K562 (cell line): ENCODE data around the gene RABGAP1L. TPM values are rescaled to one million over a fixed set of nuclear protein-coding genes. Genes with fewer than 3 reads are reported as not detected.

Experiments
- CAMTA2 ChIP-seq: fragments of 250-450 bp; sonication (Bioruptor Pico); conservative IDR thresholded peaks from 2 replicates; pipeline ENCODE4 v1.5.1; 2022
- JUNB ChIP-seq: fragments of 450-650 bp; formaldehyde crosslinking; conservative IDR thresholded peaks from 2 replicates; pipeline ENCODE4 v1.4.0; 2020; ENCODE audit warnings: mild to moderate bottlenecking
- MTA3 ChIP-seq: fragments of 450-650 bp; formaldehyde crosslinking; IDR thresholded peaks from 2 replicates; pipeline ENCODE4 v1.6.1; 2017; ENCODE audit warnings: mild to moderate bottlenecking, borderline replicate concordance
- NFE2L1 ChIP-seq: fragments of 450-650 bp; IDR thresholded peaks from 2 replicates; pipeline ENCODE4 v1.6.1; 2016; ENCODE audit warnings: missing genetic modification characterization, low read depth, mild to moderate bottlenecking, missing compliant biosample characterization, moderate library complexity, borderline replicate concordance
- PHB2 ChIP-seq: fragments of 450-650 bp; IDR thresholded peaks from 2 replicates; pipeline ENCODE4 v1.6.1; 2017; ENCODE audit warnings: low read depth
- RUNX1 ChIP-seq: sonication (generic); IDR thresholded peaks from 2 replicates; pipeline ENCODE4 v1.6.1; 2016; ENCODE audit warnings: antibody characterized with exemption, low read depth
- U2AF1 ChIP-seq: fragments of 200-400 bp; formaldehyde crosslinking; optimal IDR thresholded peaks from 2 replicates; pipeline ENCODE3; 2017; ENCODE audit warnings: mild to moderate bottlenecking, low read depth, low read length, moderate library complexity
- U2AF2 ChIP-seq: fragments of 200-400 bp; formaldehyde crosslinking; optimal IDR thresholded peaks from 2 replicates; pipeline ENCODE3; 2017; ENCODE audit warnings: low read depth, mild to moderate bottlenecking, low read length
- ZFP30 ChIP-seq: fragments of 250-450 bp; sonication (Bioruptor Pico); IDR thresholded peaks from 2 replicates; pipeline ENCODE4 v1.8.0; 2022; ENCODE audit warnings: moderate library complexity, mild to moderate bottlenecking, inconsistent platforms, borderline replicate concordance
- ZNF232 ChIP-seq: sonication (generic); formaldehyde crosslinking; IDR thresholded peaks from 2 replicates; pipeline ENCODE4 v1.8.0; 2022; ENCODE audit warnings: mild to moderate bottlenecking, missing genetic modification reagents
- ZNF354B ChIP-seq: fragments of 250-450 bp; sonication (Bioruptor Pico); IDR thresholded peaks from 2 replicates; pipeline ENCODE4 v1.4.0; 2020
- ZNF764 ChIP-seq: fragments of 250-450 bp; sonication (Bioruptor Pico); IDR thresholded peaks from 2 replicates; pipeline ENCODE4 v1.4.0; 2020; ENCODE audit warnings: low read depth, mild to moderate bottlenecking, moderate library complexity
- polyA plus RNA-seq, 8 experiments: library from polyadenylated mRNA; depleted of rRNA in 4 of 8; stranded (reverse) in 5 of 8; unstranded in 3 of 8; fragments of >200 nt; fragmentation: Nextera tagmentation in 2 of 8; fragmentation: Illumina TruSeq in 1 of 8; extraction: Ambion mirVana in 2 of 8; extraction: Trizol in 1 of 8; gene quantifications; 2 replicates each; pipeline versions ENCODE4 v1.2.1 to v1.2.3, GENCODE V29; 2011 to 2014; ENCODE audit warnings: inconsistent platforms in 1 of 8, missing spikeins in 1 of 8
- total RNA-seq, 7 experiments: library from RNA; depleted of rRNA in 6 of 7; stranded (reverse); fragments of >200 nt in 6 of 7; fragmentation: Illumina TruSeq in 2 of 7; extraction: Trizol in 2 of 7; gene quantifications; 2 replicates each; pipeline versions ENCODE4 v1.2.1 to v1.2.3, GENCODE V29; 2011 to 2021; ENCODE audit warnings: low replicate concordance in 1 of 7
- TF ChIP-seq, protein P1 (sequence below), 3 experiments: IDR thresholded peaks in 2 of 3; conservative IDR thresholded peaks in 1 of 3; 2 replicates each; pipeline ENCODE4 v1.5.1; 2011 to 2012; ENCODE audit warnings: low read length in 3 of 3, mild to moderate bottlenecking in 3 of 3, control low read depth in 2 of 3, improper control_type of control experiment in 1 of 3, inconsistent platforms in 1 of 3, low read depth in 1 of 3, mixed read lengths in 1 of 3, moderate library complexity in 1 of 3; ENCODE audit not compliant: insufficient read depth in 2 of 3
- TF ChIP-seq, protein P2 (sequence below): fragments of 250-450 bp; sonication (Bioruptor Pico); IDR thresholded peaks from 2 replicates; pipeline ENCODE4 v1.8.0; 2021; ENCODE audit warnings: borderline replicate concordance, mild to moderate bottlenecking, moderate library complexity; ENCODE audit not compliant: poor library complexity, severe bottlenecking
- TF ChIP-seq, protein P3 (sequence below): fragments of 450-650 bp; IDR thresholded peaks from one replicate; pipeline ENCODE4 v1.6.1; 2018; ENCODE audit warnings: mild to moderate bottlenecking, moderate library complexity; ENCODE audit not compliant: partially characterized antibody
- TF ChIP-seq, protein P4 (sequence below), 2 experiments: IDR thresholded peaks in 1 of 2; conservative IDR thresholded peaks in 1 of 2; 2 replicates each; pipeline ENCODE4 v1.6.1; 2016; ENCODE audit warnings: low read depth in 2 of 2, mild to moderate bottlenecking in 1 of 2, missing compliant biosample characterization in 1 of 2, missing genetic modification characterization in 1 of 2, moderate library complexity in 1 of 2
- TF ChIP-seq, protein P5 (sequence below), 2 experiments: fragments of 450-650 bp in 1 of 2; sonication (generic) in 1 of 2; formaldehyde crosslinking; conservative IDR thresholded peaks; 2 replicates each; pipeline versions ENCODE4 v1.4.0 to v1.8.1; 2020 to 2022; ENCODE audit warnings: mild to moderate bottlenecking in 1 of 2, missing genetic modification reagents in 1 of 2

RABGAP1L gene
- total and polyA plus RNA-seq, 9 of the 15 experiments (the other 6 are each of a cell fraction or from before 2014, with no cell fraction given): 16.5 to 44.9 (median 26.7) TPM

DNA sequence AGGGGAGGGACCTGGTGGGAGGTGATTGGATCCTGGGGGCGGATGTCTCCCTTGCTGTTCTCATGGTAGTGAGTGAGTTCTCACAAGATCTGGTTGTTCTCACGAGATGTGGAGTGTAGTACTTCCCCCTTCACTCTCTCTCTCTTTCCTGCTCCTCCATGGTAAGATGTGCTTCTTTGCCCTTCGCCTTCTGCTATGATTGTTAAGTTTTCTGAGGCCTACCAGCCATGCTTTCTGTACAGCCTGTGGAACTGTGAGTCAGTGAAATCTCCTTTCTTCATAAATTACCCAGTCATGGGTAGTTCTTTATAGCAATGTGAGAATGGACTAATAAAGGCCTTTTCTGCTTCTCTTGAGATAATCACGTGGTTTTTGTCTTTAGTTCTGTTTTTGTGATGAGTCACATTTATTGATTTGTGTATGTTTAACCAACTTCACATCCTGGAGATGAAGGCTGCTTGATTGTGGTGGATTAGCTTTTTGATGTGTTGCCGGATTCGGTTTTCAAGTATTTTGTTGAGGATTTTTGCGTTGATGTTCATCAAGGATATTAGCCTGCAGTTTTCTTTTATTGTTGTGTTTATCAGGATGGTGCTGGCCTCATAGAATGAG lies 45.5 kb downstream of the RABGAP1L start (continued):
- TF ChIP-seq, protein P1, sequence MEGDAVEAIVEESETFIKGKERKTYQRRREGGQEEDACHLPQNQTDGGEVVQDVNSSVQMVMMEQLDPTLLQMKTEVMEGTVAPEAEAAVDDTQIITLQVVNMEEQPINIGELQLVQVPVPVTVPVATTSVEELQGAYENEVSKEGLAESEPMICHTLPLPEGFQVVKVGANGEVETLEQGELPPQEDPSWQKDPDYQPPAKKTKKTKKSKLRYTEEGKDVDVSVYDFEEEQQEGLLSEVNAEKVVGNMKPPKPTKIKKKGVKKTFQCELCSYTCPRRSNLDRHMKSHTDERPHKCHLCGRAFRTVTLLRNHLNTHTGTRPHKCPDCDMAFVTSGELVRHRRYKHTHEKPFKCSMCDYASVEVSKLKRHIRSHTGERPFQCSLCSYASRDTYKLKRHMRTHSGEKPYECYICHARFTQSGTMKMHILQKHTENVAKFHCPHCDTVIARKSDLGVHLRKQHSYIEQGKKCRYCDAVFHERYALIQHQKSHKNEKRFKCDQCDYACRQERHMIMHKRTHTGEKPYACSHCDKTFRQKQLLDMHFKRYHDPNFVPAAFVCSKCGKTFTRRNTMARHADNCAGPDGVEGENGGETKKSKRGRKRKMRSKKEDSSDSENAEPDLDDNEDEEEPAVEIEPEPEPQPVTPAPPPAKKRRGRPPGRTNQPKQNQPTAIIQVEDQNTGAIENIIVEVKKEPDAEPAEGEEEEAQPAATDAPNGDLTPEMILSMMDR (IDR thresholded peaks at IDR 0.05 in 2 of 3, conservative IDR thresholded peaks at IDR 0.05 in 1 of 3; ENCODE audit: insufficient read depth in 2 of 3, low read depth in 1 of 3, low read length in 3 of 3): no peak
- TF ChIP-seq JUNB: no peak
- no peak; the same call in 1 of the 2 replicates for TF ChIP-seq NFE2L1 (tag)
- TF ChIP-seq RUNX1: no peak
- TF ChIP-seq U2AF2: no peak
- no peak for TF ChIP-seq MTA3
- TF ChIP-seq, protein P2, sequence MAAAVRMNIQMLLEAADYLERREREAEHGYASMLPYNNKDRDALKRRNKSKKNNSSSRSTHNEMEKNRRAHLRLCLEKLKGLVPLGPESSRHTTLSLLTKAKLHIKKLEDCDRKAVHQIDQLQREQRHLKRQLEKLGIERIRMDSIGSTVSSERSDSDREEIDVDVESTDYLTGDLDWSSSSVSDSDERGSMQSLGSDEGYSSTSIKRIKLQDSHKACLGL: no peak
- TF ChIP-seq, protein P3, sequence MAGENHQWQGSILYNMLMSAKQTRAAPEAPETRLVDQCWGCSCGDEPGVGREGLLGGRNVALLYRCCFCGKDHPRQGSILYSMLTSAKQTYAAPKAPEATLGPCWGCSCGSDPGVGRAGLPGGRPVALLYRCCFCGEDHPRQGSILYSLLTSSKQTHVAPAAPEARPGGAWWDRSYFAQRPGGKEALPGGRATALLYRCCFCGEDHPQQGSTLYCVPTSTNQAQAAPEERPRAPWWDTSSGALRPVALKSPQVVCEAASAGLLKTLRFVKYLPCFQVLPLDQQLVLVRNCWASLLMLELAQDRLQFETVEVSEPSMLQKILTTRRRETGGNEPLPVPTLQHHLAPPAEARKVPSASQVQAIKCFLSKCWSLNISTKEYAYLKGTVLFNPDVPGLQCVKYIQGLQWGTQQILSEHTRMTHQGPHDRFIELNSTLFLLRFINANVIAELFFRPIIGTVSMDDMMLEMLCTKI: no peak
- TF ChIP-seq ZFP30: no peak
- TF ChIP-seq ZNF354B (CRISPR knock-in tag): no peak
- no peak for TF ChIP-seq U2AF1
- TF ChIP-seq CAMTA2 (CRISPR knock-in tag): no peak
- TF ChIP-seq ZNF764 (CRISPR knock-in tag): no peak
- no peak for TF ChIP-seq PHB2
- TF ChIP-seq, protein P4, sequence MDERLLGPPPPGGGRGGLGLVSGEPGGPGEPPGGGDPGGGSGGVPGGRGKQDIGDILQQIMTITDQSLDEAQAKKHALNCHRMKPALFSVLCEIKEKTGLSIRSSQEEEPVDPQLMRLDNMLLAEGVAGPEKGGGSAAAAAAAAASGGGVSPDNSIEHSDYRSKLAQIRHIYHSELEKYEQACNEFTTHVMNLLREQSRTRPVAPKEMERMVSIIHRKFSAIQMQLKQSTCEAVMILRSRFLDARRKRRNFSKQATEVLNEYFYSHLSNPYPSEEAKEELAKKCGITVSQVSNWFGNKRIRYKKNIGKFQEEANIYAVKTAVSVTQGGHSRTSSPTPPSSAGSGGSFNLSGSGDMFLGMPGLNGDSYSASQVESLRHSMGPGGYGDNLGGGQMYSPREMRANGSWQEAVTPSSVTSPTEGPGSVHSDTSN (CRISPR knock-in tag; IDR thresholded peaks at IDR 0.05; ENCODE audit: low read depth): no peak
- TF ChIP-seq, protein P4 (tag; conservative IDR thresholded peaks at IDR 0.05; ENCODE audit: low read depth): peak; percentile 39; the same call in 1 of the 2 replicates
- TF ChIP-seq ZNF232 (CRISPR knock-in tag): no peak
- TF ChIP-seq, protein P5, sequence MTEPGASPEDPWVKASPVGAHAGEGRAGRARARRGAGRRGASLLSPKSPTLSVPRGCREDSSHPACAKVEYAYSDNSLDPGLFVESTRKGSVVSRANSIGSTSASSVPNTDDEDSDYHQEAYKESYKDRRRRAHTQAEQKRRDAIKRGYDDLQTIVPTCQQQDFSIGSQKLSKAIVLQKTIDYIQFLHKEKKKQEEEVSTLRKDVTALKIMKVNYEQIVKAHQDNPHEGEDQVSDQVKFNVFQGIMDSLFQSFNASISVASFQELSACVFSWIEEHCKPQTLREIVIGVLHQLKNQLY (CRISPR knock-in tag; conservative IDR thresholded peaks at IDR 0.05): no peak
